Stimulated activated naive CD8-positive, alpha-beta T cell treated with anti-CD3 and anti-CD28 coated beads, Interleukin-15, Interleukin-2, amounts not matched to agents 100 ng/mL and 50 ng/mL, for 24 hours (primary cell): ENCODE measurements around the gene PDCD10.

Experiments used
- H3K27ac Mint-ChIP-seq: one replicate; pipeline ENCODE4 v1.8.0; 2021; ENCODE audit warnings: mild to moderate bottlenecking, mixed read lengths
- H3K27me3 Mint-ChIP-seq: one replicate; pipeline ENCODE4 v1.8.0; 2021; ENCODE audit warnings: mixed read lengths
- H3K36me3 Mint-ChIP-seq: one replicate; pipeline ENCODE4 v1.8.0; 2021; ENCODE audit warnings: low read depth, mixed read lengths
- H3K4me1 Mint-ChIP-seq: one replicate; pipeline ENCODE4 v1.8.0; 2021; ENCODE audit warnings: low read depth, mixed read lengths
- H3K4me3 Mint-ChIP-seq: one replicate; pipeline ENCODE4 v1.8.0; 2021; ENCODE audit warnings: mild to moderate bottlenecking, mixed read lengths
- H3K9me3 Mint-ChIP-seq: one replicate; pipeline ENCODE4 v1.8.0; 2021; ENCODE audit warnings: mixed read lengths

Gene PDCD10

DNA sequence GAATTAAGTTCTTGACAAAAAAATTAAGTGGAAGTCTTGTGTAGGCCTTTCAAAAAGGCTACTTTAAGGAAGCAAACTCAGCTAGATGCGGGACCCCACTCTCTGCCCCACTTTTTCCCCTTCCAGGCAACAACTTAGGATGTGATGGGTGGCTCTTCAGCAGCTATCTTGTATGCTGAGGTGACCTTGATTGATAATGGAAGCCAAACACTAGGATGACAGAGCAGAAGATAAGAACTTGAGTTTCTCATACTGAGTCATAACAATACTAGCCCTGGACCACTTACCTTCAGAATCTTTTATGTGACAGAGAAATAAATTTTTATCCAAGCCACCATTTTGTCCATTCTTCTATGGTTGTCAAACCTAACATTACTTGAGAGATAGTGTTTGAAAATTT, 16.1 kb downstream of the PDCD10 start:
- no peak overlapping the region for H3K27ac Mint-ChIP-seq
- no peak overlapping the region for H3K4me3 Mint-ChIP-seq
- H3K4me1 Mint-ChIP-seq: peaks cover 48% of the 10 kb centered on the region
- H3K9me3 Mint-ChIP-seq: peaks cover 3% of the 10 kb centered on the region
- H3K36me3 Mint-ChIP-seq: peaks cover 79% of the 10 kb centered on the region
- H3K27me3 Mint-ChIP-seq: no peaks in the 10 kb centered on the region

- peaks cover 3% of the 10 kb centered on the region for H3K9me3 Mint-ChIP-seq
- peaks cover 51% of the 10 kb centered on the region for H3K4me1 Mint-ChIP-seq
- no peak overlapping the region for H3K4me3 Mint-ChIP-seq
- no peak overlapping the region for H3K27ac Mint-ChIP-seq
- H3K27me3 Mint-ChIP-seq: no peaks in the 10 kb centered on the region
- H3K36me3 Mint-ChIP-seq: peaks cover 83% of the 10 kb centered on the region
Measured at GRCh38 chr3:167716920-167717319, 17.8 kb downstream of the PDCD10 start.

GRCh38 chr3:167714871-167715270, 19.8 kb downstream of the PDCD10 start:
- Mint-ChIP-seq H3K27ac (no peak overlapping the region), H3K36me3 (peaks cover 90% of the 10 kb centered on the region), H3K27me3 (no peaks in the 10 kb centered on the region), H3K9me3 (peaks cover 3% of the 10 kb centered on the region), H3K4me3 (no peak overlapping the region), H3K4me1 (peaks cover 56% of the 10 kb centered on the region)

DNA sequence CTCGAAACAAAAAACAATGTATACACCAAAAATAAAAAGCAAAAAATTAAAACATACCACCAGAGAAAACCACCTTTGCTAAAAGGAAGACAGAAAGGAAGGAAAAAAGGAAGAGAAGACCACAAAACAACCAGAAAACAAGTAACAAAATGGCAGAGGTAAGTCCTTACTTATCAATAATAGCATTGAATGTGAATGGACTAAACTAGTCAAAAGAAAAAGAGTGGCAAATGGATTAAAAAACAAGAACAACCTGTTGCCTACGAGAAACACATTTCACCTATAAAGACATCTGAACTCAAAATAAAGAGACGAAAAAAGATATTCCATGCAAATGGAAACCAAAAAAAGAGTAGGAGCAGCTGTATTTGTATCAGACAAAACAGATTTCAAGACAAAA, 22.2 kb downstream of the PDCD10 start:
- no peaks in the 10 kb centered on the region for H3K27me3 Mint-ChIP-seq
- H3K4me3 Mint-ChIP-seq: no peak overlapping the region
- peaks cover 87% of the 10 kb centered on the region for H3K36me3 Mint-ChIP-seq
- H3K9me3 Mint-ChIP-seq: no peaks in the 10 kb centered on the region
- H3K27ac Mint-ChIP-seq: no peak overlapping the region
- peaks cover 51% of the 10 kb centered on the region for H3K4me1 Mint-ChIP-seq

GRCh38 chr3:167711439-167711838, 23.3 kb downstream of the PDCD10 start:
- Mint-ChIP-seq H3K9me3 (no peaks in the 10 kb centered on the region), H3K36me3 (peaks cover 91% of the 10 kb centered on the region), H3K27ac (no peak overlapping the region), H3K4me3 (no peak overlapping the region), H3K4me1 (peaks cover 51% of the 10 kb centered on the region), H3K27me3 (no peaks in the 10 kb centered on the region)

DNA sequence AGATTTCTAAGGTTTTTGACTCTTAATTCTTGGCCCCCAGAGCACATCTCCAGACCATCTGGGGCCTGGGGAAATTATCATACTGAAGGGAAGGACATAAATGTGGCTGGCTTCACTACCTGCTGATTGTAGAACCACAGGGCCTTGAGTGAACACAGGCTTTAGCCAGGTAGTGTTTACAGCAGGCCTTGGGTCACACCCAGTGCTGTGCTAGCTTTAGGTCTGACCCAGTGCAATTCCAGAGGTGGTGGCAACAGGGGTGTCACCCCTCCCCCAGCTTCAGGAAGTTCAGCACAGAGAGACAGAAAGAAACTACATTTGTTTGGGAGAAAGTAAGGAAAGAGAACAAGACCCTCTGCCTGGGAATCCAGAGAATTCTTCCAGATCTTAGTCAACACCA, 24.1 kb downstream of the PDCD10 start:
- Mint-ChIP-seq H3K4me3 (no peak overlapping the region), H3K36me3 (peaks cover 92% of the 10 kb centered on the region), H3K9me3 (no peaks in the 10 kb centered on the region), H3K4me1 (peaks cover 52% of the 10 kb centered on the region), H3K27me3 (no peaks in the 10 kb centered on the region), H3K27ac (peak overlapping the region; percentile 64)

- Mint-ChIP-seq H3K9me3 (no peaks in the 10 kb centered on the region), H3K36me3 (peaks cover 87% of the 10 kb centered on the region), H3K4me1 (peaks cover 45% of the 10 kb centered on the region), H3K27ac (no peak overlapping the region), H3K4me3 (no peak overlapping the region), H3K27me3 (no peaks in the 10 kb centered on the region)
Measured at GRCh38 chr3:167709690-167710089, 25.0 kb downstream of the PDCD10 start.

DNA sequence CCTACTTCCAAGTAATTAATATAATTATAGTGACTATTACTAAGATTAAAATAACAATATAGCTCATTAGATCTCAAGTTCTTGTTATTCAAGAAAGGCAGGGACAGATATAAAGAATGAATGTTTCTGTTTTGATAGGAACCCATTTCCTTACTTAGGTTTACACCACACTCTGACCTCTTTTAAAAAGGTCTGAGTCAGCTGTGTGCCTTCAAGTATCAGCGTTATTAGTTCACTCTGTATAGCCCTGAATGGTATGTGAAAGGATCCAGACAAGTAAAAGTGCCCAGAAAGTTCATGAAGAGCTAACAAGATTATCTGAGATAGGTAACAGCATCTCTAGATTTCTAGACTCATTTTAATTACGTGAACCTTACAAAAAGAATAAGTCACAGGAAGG, 28.9 kb downstream of the PDCD10 start:
- Mint-ChIP-seq H3K36me3 (peaks cover 73% of the 10 kb centered on the region), H3K27me3 (no peaks in the 10 kb centered on the region), H3K27ac (peak overlapping the region; percentile 41), H3K4me1 (peaks cover 9% of the 10 kb centered on the region), H3K4me3 (no peak overlapping the region), H3K9me3 (no peaks in the 10 kb centered on the region)

DNA sequence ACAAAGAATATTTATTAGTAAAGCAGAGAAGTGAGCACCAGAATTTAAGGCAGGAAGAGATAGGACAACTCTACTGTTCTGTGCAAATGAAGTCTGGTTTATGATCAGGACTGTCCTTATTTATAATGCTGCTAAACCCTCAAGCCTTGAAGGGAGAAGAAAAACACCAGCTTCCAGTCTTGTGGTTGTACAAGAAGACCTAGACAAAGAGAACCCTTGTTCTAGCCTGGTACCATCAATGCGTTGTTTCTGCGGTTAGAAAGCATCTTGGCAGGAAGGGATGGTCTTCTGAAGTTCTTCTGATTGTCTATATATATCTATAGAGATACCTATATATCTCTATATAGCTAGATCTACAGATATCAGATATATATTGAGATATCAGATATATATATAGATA, 33.8 kb downstream of the PDCD10 start:
- H3K4me1 Mint-ChIP-seq: peaks cover 2% of the 10 kb centered on the region
- H3K27ac Mint-ChIP-seq: no peak overlapping the region
- peaks cover 56% of the 10 kb centered on the region for H3K36me3 Mint-ChIP-seq
- no peak overlapping the region for H3K4me3 Mint-ChIP-seq
- no peaks in the 10 kb centered on the region for H3K27me3 Mint-ChIP-seq
- H3K9me3 Mint-ChIP-seq: no peaks in the 10 kb centered on the region

GRCh38 chr3:167700046-167700445, 34.6 kb downstream of the PDCD10 start:
- Mint-ChIP-seq H3K4me3 (no peak overlapping the region), H3K27ac (no peak overlapping the region), H3K9me3 (no peaks in the 10 kb centered on the region), H3K27me3 (no peaks in the 10 kb centered on the region), H3K36me3 (peaks cover 59% of the 10 kb centered on the region), H3K4me1 (no peaks in the 10 kb centered on the region)

DNA sequence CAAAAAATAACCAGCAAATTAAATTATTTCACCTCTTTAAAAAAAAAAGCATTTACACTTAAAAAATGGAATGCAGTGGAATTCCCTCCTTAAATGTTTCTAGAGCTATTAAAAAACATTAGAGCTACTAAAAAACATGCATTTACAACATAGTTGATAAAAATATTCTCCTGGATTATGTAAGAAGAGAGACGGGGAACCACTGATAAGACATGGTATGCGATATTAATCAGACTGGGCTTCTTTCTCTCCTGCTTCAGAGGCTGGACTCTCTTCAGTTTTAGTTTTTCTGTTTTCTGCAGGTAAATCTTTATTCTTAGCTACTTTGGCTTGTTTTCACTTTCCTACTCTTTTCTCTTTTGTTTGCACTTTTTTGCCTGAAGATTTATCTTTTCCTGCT, 40.6 kb downstream of the PDCD10 start:
- no peak overlapping the region for H3K4me3 Mint-ChIP-seq
- H3K27ac Mint-ChIP-seq: no peak overlapping the region
- no peaks in the 10 kb centered on the region for H3K27me3 Mint-ChIP-seq
- no peaks in the 10 kb centered on the region for H3K9me3 Mint-ChIP-seq
- H3K4me1 Mint-ChIP-seq: peaks cover 28% of the 10 kb centered on the region
- peaks cover 54% of the 10 kb centered on the region for H3K36me3 Mint-ChIP-seq

DNA sequence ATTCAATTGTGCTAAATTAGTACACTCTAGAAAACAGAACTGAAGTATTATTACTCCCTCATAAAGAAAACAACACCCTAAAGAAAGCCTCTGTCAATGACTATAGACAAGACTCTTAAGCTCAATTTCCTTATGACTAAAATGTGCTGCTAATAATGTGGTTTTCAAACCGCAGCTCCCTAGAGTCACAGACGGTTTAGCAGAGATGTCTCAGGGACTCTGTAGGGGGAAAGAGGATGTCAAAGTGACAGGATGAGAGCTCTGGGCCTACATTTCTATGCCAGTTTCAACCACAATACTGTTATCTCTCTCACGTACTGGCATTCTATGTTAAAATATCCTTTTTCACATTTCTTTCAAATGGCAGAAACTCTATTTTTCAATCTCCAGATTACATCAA, 43.3 kb downstream of the PDCD10 start:
- Mint-ChIP-seq H3K4me1 (peaks cover 34% of the 10 kb centered on the region), H3K9me3 (no peaks in the 10 kb centered on the region), H3K36me3 (peaks cover 46% of the 10 kb centered on the region), H3K27me3 (no peaks in the 10 kb centered on the region), H3K4me3 (no peak overlapping the region), H3K27ac (peak overlapping the region; percentile 70)

DNA sequence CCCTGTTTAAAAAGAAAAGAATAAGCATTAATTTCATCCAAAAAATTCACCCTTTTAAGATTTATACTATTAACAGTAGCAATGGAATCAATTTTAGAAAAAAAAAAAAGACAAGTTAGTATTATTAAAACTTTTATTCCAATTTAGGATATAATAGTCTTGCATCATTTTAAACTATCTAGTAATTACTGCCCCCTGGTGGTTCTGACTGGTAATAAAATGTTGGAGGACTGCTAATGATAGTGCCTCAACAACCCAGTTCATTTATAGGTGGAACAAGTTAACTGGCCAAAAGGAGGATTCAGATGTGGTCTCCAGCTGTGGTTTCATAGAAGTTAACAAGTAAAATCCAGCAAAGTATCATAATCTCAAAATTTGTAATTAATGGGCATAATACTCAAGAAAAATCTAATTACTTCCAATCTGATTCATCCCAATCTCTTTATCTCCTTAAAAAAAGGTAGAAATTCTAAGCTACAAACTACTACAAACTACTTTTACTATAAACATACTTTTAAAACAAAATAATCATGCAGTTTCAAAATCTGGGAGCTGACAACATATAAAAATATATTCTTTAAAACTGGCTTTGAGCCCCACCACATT, 50.2 kb downstream of the PDCD10 start:
- Mint-ChIP-seq H3K4me1 (peaks cover 9% of the 10 kb centered on the region), H3K4me3 (no peak overlapping the region), H3K27ac (no peak overlapping the region), H3K9me3 (no peaks in the 10 kb centered on the region), H3K27me3 (no peaks in the 10 kb centered on the region), H3K36me3 (peaks cover 37% of the 10 kb centered on the region)

- Mint-ChIP-seq H3K9me3 (peaks cover 24% of the 10 kb centered on the region), H3K4me3 (no peak overlapping the region), H3K4me1 (no peaks in the 10 kb centered on the region), H3K27ac (no peak overlapping the region), H3K36me3 (peaks cover 69% of the 10 kb centered on the region), H3K27me3 (no peaks in the 10 kb centered on the region)
Measured at GRCh38 chr3:167679526-167679925, 55.2 kb downstream of the PDCD10 start.

DNA sequence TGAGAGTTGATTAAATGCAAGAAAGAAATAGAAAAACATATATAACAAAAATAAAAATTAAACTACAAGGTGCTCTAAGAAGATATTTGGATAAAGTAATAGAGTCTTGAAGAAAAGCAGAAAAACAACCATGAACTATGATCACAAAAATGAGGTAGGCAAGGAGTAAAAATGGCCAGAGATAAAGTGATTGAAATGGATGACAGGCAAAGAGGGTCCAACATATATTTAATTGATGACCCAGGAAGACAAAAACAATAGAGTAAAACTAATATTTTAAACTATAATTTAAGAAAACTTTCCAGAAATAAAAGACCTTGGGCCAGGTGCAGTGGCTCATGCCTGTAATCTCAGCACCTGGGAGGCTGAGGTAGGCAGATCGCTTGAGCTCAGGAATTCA, 58.8 kb downstream of the PDCD10 start:
- no peak overlapping the region for H3K4me3 Mint-ChIP-seq
- H3K4me1 Mint-ChIP-seq: no peaks in the 10 kb centered on the region
- H3K36me3 Mint-ChIP-seq: peaks cover 83% of the 10 kb centered on the region
- H3K27me3 Mint-ChIP-seq: no peaks in the 10 kb centered on the region
- H3K9me3 Mint-ChIP-seq: peaks cover 26% of the 10 kb centered on the region
- H3K27ac Mint-ChIP-seq: no peak overlapping the region

- Mint-ChIP-seq H3K4me1 (no peaks in the 10 kb centered on the region), H3K36me3 (peaks cover 62% of the 10 kb centered on the region), H3K4me3 (no peak overlapping the region), H3K27me3 (no peaks in the 10 kb centered on the region), H3K9me3 (peaks cover 26% of the 10 kb centered on the region), H3K27ac (no peak overlapping the region)
Measured at GRCh38 chr3:167673221-167673620, 61.5 kb downstream of the PDCD10 start.
